Tibial artery (tissue), 4 donors: Measurements from ENCODE around the gene POLD2.

ENCODE experiments used
- DNase-seq, 2 donors: peaks; one replicate each; pipeline ENCODE4 v3.0.0-alpha.2; 2019
- H3K27ac ChIP-seq, 2 donors: fragments of 200-600 bp; sonication (generic) in 1 of 2; 1 replicate in 1 of 2; 2 replicates in 1 of 2; pipeline ENCODE4 v1.5.1; 2018 to 2019; ENCODE audit warnings: mild to moderate bottlenecking in 1 of 2
- H3K27me3 ChIP-seq, 2 donors: fragments of 200-600 bp; sonication (generic) in 1 of 2; one replicate each; pipeline versions ENCODE4 v1.5.1 to v1.6.0; 2016 to 2019
- H3K36me3 ChIP-seq, 3 donors: fragments of 200-600 bp; sonication (generic) in 2 of 3; one replicate each; pipeline ENCODE4 v1.5.1; 2016 to 2019; ENCODE audit warnings: mild to moderate bottlenecking in 2 of 3
- H3K4me1 ChIP-seq, 4 donors: fragments of 200-600 bp; sonication (generic) in 2 of 4; 1 replicate in 3 of 4; 2 replicates in 1 of 4; pipeline ENCODE4 v1.5.1; 2016 to 2019
- H3K4me3 ChIP-seq, 2 donors: fragments of 200-600 bp; sonication (generic) in 1 of 2; 1 replicate in 1 of 2; 2 replicates in 1 of 2; pipeline ENCODE4 v1.5.1; 2018 to 2019; ENCODE audit warnings: mild to moderate bottlenecking in 2 of 2
- H3K9me3 ChIP-seq, 3 donors: fragments of 200-600 bp; sonication (generic) in 1 of 3; one replicate each; pipeline ENCODE4 v1.5.1; 2016 to 2019
- CTCF ChIP-seq, 2 experiments: fragments of 200-600 bp in 1 of 2; fragments of 450-650 bp in 1 of 2; IDR thresholded peaks; one replicate each; pipeline ENCODE4 v1.5.1; 2017 to 2019; ENCODE audit warnings: antibody characterized with exemption in 2 of 2, mild to moderate bottlenecking in 1 of 2, moderate library complexity in 1 of 2
- intact Hi-C: fragments of 100-400 bp; cut with DNase I; formaldehyde crosslinking; loops from one replicate; pipeline ENCODE4 v1.15.0; 2023; ENCODE audit warnings: low total_unique reads

POLD2 gene

GRCh38 chr7:44145969-44146911, 22.9 kb upstream of the POLD2 start:
- no peaks in the 10 kb centered on the region for H3K36me3 ChIP-seq
- TF ChIP-seq CTCF (IDR thresholded peaks at IDR 0.05) = no peak
- peak; percentile 67 to 91 for DNase-seq
- H3K27ac ChIP-seq = peak overlapping the region; percentile 44 to 49
- H3K4me1 ChIP-seq = peaks cover 0 to 19% (median 14%) of the 10 kb centered on the region in 4 donors
- H3K9me3 ChIP-seq = no peaks in the 10 kb centered on the region
- intact Hi-C loops = no loop called here
- peak overlapping the region; percentile 57 to 70 for H3K4me3 ChIP-seq
- H3K27me3 ChIP-seq = no peaks in the 10 kb centered on the region

GRCh38 chr7:44145479-44145968, 22.2 kb upstream of the POLD2 start:
- no peak for DNase-seq
- intact Hi-C loops = no loop called here
- Histone ChIP-seq H3K9me3 (no peaks in the 10 kb centered on the region), H3K36me3 (no peaks in the 10 kb centered on the region), H3K4me3 (peak overlapping the region; percentile 57 to 70), H3K27ac (peak overlapping the region; percentile 44 to 49), H3K27me3 (no peaks in the 10 kb centered on the region), H3K4me1 (peaks cover 0 to 19% (median 14%) of the 10 kb centered on the region in 4 donors)
- no peak for TF ChIP-seq CTCF (IDR thresholded peaks at IDR 0.05)

GRCh38 chr7:44144968-44145478, 21.7 kb upstream of the POLD2 start:
- Histone ChIP-seq H3K36me3 (no peaks in the 10 kb centered on the region), H3K27ac (peak overlapping the region; percentile 44 to 49), H3K4me3 (peak overlapping the region; percentile 57 to 70), H3K9me3 (no peaks in the 10 kb centered on the region), H3K4me1 (peaks cover 0 to 19% (median 14%) of the 10 kb centered on the region in 4 donors), H3K27me3 (no peaks in the 10 kb centered on the region)
- TF ChIP-seq CTCF (IDR thresholded peaks at IDR 0.05) = no peak
- intact Hi-C loops = no loop called here
- DNase-seq = peak; percentile 17 to 59

- Histone ChIP-seq H3K27me3 (no peaks in the 10 kb centered on the region), H3K4me1 (peaks cover 0 to 19% (median 14%) of the 10 kb centered on the region in 4 donors), H3K4me3 (no peak overlapping the region), H3K9me3 (no peaks in the 10 kb centered on the region), H3K36me3 (no peaks in the 10 kb centered on the region), H3K27ac (no peak overlapping the region)
- peak; percentile 14 to 53 for DNase-seq
- intact Hi-C loops = no loop called here
- TF ChIP-seq CTCF (IDR thresholded peaks at IDR 0.05) = no peak
Observed at GRCh38 chr7:44144426-44144967, 21.1 kb upstream of the POLD2 start.

- Histone ChIP-seq H3K4me3 (no peak overlapping the region), H3K27ac (no peak overlapping the region), H3K27me3 (no peaks in the 10 kb centered on the region), H3K9me3 (no peaks in the 10 kb centered on the region), H3K4me1 (peaks cover 0 to 19% (median 14%) of the 10 kb centered on the region in 4 donors), H3K36me3 (no peaks in the 10 kb centered on the region)
- intact Hi-C loops = no loop called here
- peak; percentile 16 to 51 for DNase-seq
- no peak for TF ChIP-seq CTCF (IDR thresholded peaks at IDR 0.05)
Observed at GRCh38 chr7:44143646-44144250, 20.4 kb upstream of the POLD2 start.
